GM19240 (cell line): ENCODE measurements around the gene KRTAP4-6.
"Not testable (repeated sequence)": the region's sequence is repeated elsewhere in the genome, so short reads cannot be mapped to it uniquely, and the experiment has no call there.

Experiments used
- DNase-seq: peaks from one replicate; pipeline ENCODE4 v3.0.0; 2011; ENCODE audit warnings: low spot score; ENCODE audit not compliant: insufficient read length

Gene KRTAP4-6

GRCh38 chr17:41107941-41108450 lies 32.3 kb downstream of the KRTAP4-6 start:
- no peak for DNase-seq

GRCh38 chr17:41105347-41105746 lies 35.0 kb downstream of the KRTAP4-6 start, which contains the start of gene KRTAP4-9:
KRTAP4-9 (plus strand) TSS chr17:41105389; CDS start chr17:41105389, 0 bp downstream.
- not testable (repeated sequence) for DNase-seq

GRCh38 chr17:41104386-41105038 lies 35.8 kb downstream of the KRTAP4-6 start:
- DNase-seq, result not testable (repeated sequence)

DNA sequence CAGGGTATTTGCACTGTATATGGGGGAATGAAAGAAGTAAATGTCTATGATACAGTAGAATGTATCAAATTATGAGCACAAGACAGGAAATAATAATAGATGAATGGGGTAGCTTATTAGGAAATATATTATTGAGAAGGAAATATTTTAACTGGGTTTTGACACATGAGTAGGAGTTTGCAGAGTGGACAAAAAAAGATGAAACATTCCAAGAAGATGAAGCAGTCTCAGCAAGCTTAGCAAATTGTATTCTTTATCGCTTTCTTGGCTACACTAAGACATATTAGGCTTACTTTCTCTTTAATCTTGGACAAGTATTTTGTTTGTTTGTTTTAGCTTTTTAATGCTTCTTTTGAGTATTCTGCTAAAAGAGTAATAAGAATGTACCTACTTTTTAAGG lies 36.4 kb downstream of the KRTAP4-6 start:
- no peak for DNase-seq

GRCh38 chr17:41101586-41102259 lies 38.6 kb downstream of the KRTAP4-6 start, which contains the start of gene KRTAP4-16:
KRTAP4-16 (minus strand) TSS chr17:41102209; CDS start chr17:41102209, 0 bp downstream.
- no peak for DNase-seq

DNA sequence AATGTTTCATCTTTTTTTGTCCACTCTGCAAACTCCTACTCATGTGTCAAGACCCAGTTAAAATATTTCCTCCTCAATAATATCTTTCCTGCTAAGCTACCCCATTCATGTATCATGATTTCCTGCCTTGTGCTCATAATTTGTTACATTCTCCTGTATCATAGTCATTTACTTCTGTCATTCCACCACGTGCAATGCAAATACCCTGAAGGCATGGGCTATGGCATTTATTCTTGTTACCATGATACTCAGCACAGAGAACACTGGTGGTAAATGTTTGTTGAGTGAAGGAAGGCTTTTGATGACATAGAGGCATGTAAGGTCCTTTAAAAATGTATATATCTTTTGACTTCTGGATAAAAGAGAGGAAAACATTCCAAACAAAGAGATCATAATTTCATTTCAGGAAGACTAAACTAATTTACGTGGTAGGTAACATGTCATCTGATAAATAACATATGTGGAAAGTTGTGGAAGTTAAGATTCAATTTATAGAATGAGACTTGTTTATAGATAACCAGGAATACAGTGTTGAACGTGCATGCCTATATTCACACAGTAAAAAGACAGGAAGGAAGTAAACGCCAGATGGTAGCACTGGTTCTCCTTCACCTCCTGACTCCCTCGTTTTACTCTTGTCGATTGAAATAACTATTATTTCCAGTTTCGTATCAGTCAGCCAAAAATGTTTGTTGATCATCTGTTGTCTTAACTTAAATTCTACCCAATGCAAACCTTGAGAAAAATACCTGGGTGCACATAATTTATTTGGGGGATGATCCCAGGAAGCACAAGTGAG lies 40.5 kb downstream of the KRTAP4-6 start:
- DNase-seq, result not testable (repeated sequence)

- DNase-seq, result no peak
These were observed 41.9 kb downstream of the KRTAP4-6 start for GRCh38 chr17:41098481-41098880.

DNA sequence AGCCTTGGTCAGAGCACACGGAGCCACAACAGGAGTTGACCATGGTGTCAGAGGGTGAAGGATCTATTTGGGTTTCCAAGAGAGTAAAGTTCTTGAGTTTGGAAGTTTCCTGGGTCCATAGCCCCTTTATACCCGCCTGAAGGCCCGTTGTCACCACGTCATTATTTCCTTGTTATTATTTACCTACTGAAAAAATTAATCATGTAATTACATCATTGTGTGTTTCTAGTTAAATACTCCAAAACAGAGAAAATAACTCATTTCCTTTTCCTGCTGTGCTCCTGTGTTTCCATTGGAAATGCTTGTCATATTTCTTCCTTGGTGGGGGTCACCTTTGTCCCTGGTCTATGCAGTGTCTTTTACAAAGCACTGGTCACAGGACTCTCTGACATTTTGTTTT lies 42.3 kb downstream of the KRTAP4-6 start, which contains the start of gene KRTAP4-8:
Gene KRTAP4-8, minus strand, starts transcription at position 101 of the 400 bp plus-strand sequence. Its CDS starts 58 bp downstream, at position 43.
- DNase-seq, result no peak

GRCh38 chr17:41096055-41096454 lies 44.3 kb downstream of the KRTAP4-6 start:
- no peak for DNase-seq
